Right cardiac atrium (tissue), 5 donors: ENCODE data around the gene TRIM43B. TPM values are rescaled to one million over a fixed set of nuclear protein-coding genes. Genes with fewer than 3 reads are reported as not detected.
"Not testable (repeated sequence)": the region's sequence is repeated elsewhere in the genome, so short reads cannot be mapped to it uniquely, and the experiment has no call there.

Experiments
- ATAC-seq, 2 donors: fragments of 200-7000 bp; cut with Tn5 transposase; one replicate each; pipeline versions ENCODE4 v1.8.0 to v1.9.1; 2020; ENCODE audit warnings: moderate library complexity in 2 of 2, mild to moderate bottlenecking in 1 of 2
- DNase-seq, 3 donors: peaks; one replicate each; pipeline ENCODE4 v3.0.0-alpha.2; 2020
- H3K27ac ChIP-seq: one replicate; pipeline ENCODE4 v1.5.1; 2013; ENCODE audit warnings: mild to moderate bottlenecking, low read length, control low read depth, moderate library complexity
- H3K27me3 ChIP-seq: one replicate; pipeline ENCODE4 v1.6.1; 2013; ENCODE audit not compliant: control insufficient read depth, insufficient read depth
- H3K4me1 ChIP-seq: one replicate; pipeline ENCODE4 v1.6.1; 2013; ENCODE audit warnings: low read length; ENCODE audit not compliant: control insufficient read depth, insufficient read depth
- H3K4me3 ChIP-seq: one replicate; pipeline ENCODE4 v1.5.1; 2013; ENCODE audit warnings: low read length, control low read depth
- H3K9me3 ChIP-seq: one replicate; pipeline ENCODE4 v1.6.1; 2013; ENCODE audit warnings: low read length; ENCODE audit not compliant: control insufficient read depth
- WGBS: extraction: QIAGEN DNeasy Blood & Tissue Kit; methylation state at CpG from one replicate; pipeline ENCODE4 v1.1.7; 2013; 5-methylcytosine and 5-hydroxymethylcytosine counted together
- intact Hi-C, 4 donors: fragments of 100-400 bp; cut with DNase I; formaldehyde crosslinking; loops; one replicate each; pipeline versions ENCODE4 v1.11.0 to v1.14.0; 2022 to 2023
- polyA plus RNA-seq: library from polyadenylated mRNA; stranded (reverse); fragments of 200-250 nt; gene quantifications from one replicate; pipeline ENCODE4 v1.2.3, GENCODE V29; 2013
- total RNA-seq, 4 donors: library from RNA; stranded (reverse); fragmentation: NEBNext Ultra II Directional; extraction: Animal tissue kit (Norgen Biotek cat#: 25700); gene quantifications; one replicate each; pipeline ENCODE4 v1.2.1, GENCODE V29; 2021
- donor health status: healthy with polysubstance abuse.
- donor health status: DM: no; HTN: yes; CAD: no.
- donor health status: DM: no; HTN: no; CAD: no.
- donor health status: DM: no; HTN: yes; CAD: no; lungs with severe emphysema.
- donor health status: DM: yes; HTN: yes; CAD: no.

Gene TRIM43B
- total and polyA plus RNA-seq, 5 donors, result not detected

DNA sequence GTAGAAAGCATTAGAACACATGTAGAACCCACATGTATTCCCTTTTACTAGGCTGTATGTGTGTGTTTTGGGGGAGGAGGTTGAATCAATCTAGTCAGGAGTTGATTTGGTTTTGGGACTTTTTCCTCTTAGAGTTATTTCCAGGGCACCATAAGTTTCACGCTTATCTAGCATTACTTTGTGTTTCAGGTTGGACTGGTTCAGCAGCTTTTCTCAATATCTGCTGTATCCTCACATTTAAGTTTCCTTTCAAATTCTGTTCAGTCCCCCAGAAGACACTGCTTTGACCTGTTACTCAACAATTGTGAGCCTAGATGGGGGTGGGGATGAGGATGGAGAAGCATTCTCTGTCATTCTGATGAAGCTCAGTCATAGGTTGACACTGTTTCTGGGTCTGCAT is 7.5 kb upstream of the TRIM43B start:
- DNase-seq, H3K27ac ChIP-seq, H3K9me3 ChIP-seq, H3K4me1 ChIP-seq, H3K27me3 ChIP-seq, intact Hi-C loops, ATAC-seq, H3K4me3 ChIP-seq: not testable (repeated sequence)
- 78% methylated on average over 1 of the region's 1 CpG for WGBS

DNA sequence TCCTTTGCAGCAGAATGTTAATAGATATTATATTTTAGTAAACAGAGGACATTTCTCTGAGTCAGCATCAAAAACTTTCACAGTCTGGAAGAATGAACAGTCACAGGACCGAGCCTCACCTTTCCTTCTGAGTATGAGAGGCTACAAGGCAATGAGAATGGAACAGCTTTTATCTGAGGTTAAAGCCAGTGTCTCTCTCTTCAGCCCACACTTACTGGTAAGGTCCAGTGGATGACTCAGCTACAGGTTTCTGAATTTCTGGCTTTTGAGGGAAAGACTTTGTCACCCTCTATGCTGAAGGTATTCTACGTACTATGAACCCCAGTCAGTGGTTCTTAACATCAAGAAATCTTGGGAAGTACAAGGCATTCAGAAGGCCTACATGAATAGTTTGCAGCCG is 9.5 kb downstream of the TRIM43B start:
- H3K4me3 ChIP-seq, DNase-seq, H3K27ac ChIP-seq, H3K9me3 ChIP-seq, H3K27me3 ChIP-seq, ATAC-seq, intact Hi-C loops, H3K4me1 ChIP-seq: not testable (repeated sequence)
- no CpG with 5 or more reads among the region's 3 CpGs for WGBS

DNA sequence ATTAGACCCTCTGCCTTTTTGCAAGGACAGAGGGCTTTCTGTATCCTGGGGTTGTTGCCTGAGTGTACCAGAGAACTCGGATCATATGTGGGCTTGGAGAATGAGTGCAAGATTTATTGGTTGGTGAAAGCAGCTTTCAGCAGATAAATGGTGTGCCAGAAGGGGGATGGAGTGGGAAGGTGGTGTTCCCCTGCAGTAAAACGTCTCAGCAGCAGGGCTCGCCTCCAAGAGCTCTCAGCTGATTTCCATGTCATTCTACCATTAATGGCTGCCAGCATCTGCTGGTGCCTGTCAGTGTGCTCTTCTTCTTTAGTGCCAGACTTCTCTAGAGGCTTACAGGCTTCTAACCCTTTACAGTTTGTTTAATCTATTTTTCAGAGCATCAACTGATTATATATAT is 16.6 kb downstream of the TRIM43B start:
- H3K4me3 ChIP-seq, intact Hi-C loops, H3K4me1 ChIP-seq, H3K27ac ChIP-seq, ATAC-seq, H3K9me3 ChIP-seq, DNase-seq, H3K27me3 ChIP-seq: not testable (repeated sequence)
- no CpG with 5 or more reads among the region's 3 CpGs for WGBS

DNA sequence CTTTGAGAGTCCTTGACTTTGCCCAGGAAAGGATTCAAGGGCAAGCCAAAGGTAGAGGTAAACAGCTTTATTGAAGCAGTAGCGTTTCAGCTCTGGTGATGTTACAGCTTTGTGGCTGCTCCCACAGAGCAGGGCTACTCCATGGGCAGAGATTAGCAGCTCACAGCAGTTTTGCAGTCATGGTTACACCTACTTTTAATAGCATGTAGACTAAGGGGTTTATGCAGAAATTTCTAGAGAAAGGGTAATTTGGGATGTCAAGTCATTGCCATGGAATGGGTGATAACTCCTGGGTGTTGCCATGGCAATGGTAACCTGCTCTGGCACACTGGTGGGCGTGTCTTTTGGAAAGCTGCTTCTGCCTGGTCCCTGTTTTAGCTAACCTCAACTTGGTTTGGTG is 18.0 kb downstream of the TRIM43B start:
- H3K4me1 ChIP-seq, H3K4me3 ChIP-seq, H3K9me3 ChIP-seq, H3K27me3 ChIP-seq, H3K27ac ChIP-seq, intact Hi-C loops, DNase-seq, ATAC-seq: not testable (repeated sequence)
- WGBS, result no CpG with 5 or more reads among the region's 2 CpGs

DNA sequence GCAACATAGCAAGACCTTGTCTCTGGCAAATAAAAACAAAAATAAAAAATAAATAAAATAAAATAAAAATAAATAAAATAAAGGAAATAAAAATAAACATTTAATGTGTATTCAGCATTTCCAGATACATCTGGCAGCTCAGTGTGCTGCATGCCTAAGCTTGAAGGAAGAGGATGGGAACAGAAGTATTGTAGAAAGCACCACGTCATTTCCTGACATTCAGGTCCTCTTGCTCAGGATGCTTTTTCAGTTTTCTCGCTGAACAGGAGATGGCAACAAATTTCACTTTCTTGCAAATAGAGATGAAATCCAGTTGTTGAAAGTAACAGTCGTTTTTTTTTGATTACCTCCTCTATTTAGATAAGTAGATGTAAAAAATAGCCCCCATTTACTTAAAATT is 21.3 kb downstream of the TRIM43B start:
- ATAC-seq, intact Hi-C loops, H3K27ac ChIP-seq, H3K4me1 ChIP-seq, DNase-seq, H3K9me3 ChIP-seq, H3K4me3 ChIP-seq, H3K27me3 ChIP-seq: not testable (repeated sequence)
- no CpG with 5 or more reads among the region's 3 CpGs for whole genome bisulfite sequencing

DNA sequence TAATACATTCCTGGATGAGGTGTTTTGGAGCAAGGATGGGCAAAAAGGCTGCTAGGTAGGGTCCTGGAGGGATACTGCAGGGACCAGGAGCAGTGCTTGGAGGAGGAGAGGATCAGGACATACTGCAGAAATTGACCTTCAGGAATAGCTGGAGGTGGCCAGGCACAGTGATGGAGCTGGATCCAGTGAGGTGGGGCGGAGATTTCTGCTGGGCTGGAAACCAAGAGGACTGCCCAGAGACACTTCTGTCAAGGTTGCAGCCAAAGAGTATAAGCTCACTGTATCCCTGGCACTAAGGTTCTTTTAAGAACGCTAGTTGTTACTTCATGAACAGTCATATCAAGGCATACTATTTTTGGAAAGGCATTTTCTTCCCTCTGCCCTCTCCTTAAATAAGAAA is 39.2 kb downstream of the TRIM43B start:
- H3K27me3 ChIP-seq, intact Hi-C loops, DNase-seq, H3K4me1 ChIP-seq, ATAC-seq, H3K9me3 ChIP-seq, H3K27ac ChIP-seq, H3K4me3 ChIP-seq: not testable (repeated sequence)
- no CpG with 5 or more reads among the region's 2 CpGs for WGBS

DNA sequence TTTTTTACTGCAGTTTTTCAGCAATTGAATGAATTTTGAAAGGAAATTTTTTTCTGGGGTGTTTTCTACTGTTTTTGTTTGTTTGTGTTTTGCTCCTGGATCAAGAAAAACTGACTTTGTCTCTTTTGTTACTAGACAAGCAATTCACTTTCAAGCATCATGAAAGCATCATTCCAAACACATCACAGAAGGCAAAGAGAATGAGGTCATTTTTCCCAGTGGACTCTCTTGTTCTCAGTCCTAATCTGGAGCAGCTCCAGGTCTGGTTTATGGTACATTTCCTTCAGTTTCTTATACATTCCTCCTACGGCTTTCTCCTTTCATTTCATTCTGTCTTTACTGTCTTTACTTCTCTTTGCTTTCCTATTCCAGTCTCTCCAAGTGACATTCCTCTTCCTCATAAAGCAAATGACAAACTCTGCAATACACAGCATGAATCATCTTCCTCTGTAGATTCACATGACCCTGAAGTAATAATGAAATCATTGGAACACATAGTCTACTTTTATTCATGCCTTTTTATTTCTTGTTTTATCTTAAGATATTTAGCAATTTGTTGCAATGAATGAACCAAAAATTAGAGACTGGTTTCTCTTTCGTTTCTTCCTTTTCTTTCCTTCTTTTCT is 42.0 kb downstream of the TRIM43B start:
- WGBS, result no CpG with 5 or more reads among the region's 2 CpGs
- intact Hi-C loops, H3K9me3 ChIP-seq, DNase-seq, H3K4me1 ChIP-seq, H3K4me3 ChIP-seq, H3K27ac ChIP-seq, H3K27me3 ChIP-seq: not testable (repeated sequence)
- peak in 1 of 2 donors; percentile 61 for ATAC-seq

DNA sequence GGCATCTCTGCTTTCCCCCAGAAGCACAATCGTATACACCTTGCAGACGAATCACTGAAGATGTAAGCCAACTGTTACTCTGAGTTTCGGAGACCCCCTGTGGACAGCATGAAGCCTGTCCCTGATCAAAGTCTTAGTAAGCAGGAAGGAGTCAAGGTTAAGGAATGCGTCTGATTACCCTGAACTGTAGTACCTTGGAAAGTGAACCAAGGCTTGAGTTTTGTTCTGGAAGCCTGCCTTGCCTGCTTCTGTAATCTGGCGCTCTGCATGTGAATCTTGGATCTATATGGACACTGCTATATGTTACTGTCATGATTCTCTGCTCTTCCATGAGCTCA is 48.7 kb downstream of the TRIM43B start:
- ATAC-seq, H3K4me3 ChIP-seq, H3K27me3 ChIP-seq, DNase-seq, H3K27ac ChIP-seq, H3K4me1 ChIP-seq, H3K9me3 ChIP-seq, intact Hi-C loops: not testable (repeated sequence)
- 43% methylated on average over 3 of the region's 5 CpGs for WGBS

DNA sequence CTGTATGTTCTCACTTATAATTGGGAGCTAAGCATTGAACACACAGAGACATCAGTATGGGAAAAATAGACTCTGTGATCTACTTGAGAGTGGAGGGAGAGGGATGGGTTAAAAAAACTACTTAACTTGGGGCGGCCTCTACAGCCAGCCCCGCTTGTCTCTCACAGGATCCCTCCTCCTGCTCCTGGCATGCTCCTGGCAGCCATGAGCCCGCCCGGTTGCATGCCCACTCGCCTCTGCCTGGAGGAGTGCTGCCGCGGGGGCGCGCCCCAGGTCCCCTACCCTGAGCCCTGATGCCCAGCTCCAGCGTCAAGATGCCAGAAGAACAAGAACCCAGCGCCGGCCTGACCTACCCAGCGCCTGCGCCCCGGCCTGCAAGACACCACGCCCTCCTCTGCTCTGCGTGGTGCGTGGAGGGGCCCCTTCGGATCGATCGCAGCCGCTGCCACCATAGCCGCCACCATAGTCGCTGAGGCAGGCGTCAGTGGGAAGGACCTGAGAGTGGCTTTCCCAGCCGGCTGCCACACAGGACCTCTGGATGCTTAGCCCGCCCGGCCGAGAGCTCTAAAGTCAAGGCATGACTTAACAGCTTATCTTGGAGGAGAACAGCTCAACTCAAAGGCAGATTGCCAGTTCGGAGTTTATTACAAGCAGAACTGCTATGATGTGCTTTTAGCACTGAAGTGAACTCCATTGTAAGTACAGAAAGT is 49.2 kb downstream of the TRIM43B start:
- peak; percentile 66 to 73 for ATAC-seq
- H3K27ac ChIP-seq, H3K4me1 ChIP-seq, DNase-seq, H3K9me3 ChIP-seq, H3K27me3 ChIP-seq, H3K4me3 ChIP-seq, intact Hi-C loops: not testable (repeated sequence)
- WGBS, result no CpG with 5 or more reads among the region's 30 CpGs

DNA sequence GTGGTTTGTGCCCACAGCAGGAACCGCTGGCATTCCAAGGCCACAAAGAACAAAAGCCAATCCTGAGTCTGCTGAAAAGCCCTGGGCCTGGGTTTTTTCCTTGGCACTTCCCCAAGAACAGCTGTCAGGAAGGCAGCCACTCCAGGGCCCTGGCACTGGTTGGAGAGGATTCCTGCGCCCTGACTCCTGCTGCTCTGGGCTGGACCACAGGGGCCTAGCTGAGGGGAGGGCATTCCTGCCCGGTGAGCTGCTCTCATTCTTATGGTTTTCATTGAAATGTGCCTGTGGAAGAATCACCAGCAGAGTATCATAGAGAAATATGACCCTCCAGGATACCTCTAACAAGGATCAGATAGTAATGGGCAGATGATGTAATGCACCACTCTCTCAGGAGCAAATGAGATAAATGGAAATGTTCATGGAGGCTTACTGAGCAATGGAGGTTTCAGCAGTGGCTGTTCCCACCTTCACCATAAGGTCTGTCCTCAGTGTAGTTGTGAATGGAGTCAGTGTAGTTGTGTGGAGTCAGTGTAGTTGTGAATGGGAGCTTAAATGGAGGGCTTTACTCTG is 50.0 kb downstream of the TRIM43B start:
- DNase-seq, result peak in 2 of 3 donors; percentile 35 to 47

DNA sequence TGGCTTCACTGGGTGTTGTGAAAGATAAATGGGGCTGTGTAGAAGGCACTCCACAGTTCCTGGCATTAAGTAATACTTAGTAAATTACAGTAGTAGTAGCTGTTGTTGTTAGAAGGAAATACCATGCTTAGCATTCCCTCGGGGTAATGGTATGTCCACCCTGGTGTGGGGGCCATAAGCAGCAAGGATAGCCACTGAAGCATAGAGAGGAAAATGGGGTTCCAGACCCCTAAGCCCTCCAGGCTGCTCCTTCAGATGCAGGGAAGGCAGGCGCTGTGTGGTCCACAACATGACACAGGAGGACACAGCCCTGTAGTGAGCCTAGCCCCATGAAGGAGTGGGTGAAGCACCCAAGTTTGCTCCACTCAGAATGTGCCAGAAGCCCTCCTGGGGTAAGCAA is 50.6 kb downstream of the TRIM43B start:
- intact Hi-C loops, H3K4me3 ChIP-seq, H3K4me1 ChIP-seq, ATAC-seq, H3K9me3 ChIP-seq, H3K27me3 ChIP-seq, H3K27ac ChIP-seq: not testable (repeated sequence)
- DNase-seq, result peak in 1 of 3 donors; percentile 9
- 87% methylated on average over 2 of the region's 2 CpGs for WGBS

More for the DNA sequence above, 50.0 kb downstream of the TRIM43B start:
- H3K27me3 ChIP-seq, H3K9me3 ChIP-seq, intact Hi-C loops, H3K4me1 ChIP-seq, H3K4me3 ChIP-seq, H3K27ac ChIP-seq: not testable (repeated sequence)
- WGBS, result 45% methylated on average over 2 of the region's 3 CpGs
- ATAC-seq, result peak; percentile 63 to 81
